GM21529 (cell line): ENCODE data around the gene FBXO21.
"Not testable (repeated sequence)": the region's sequence is repeated elsewhere in the genome, so short reads cannot be mapped to it uniquely, and the experiment has no call there.

Experiments
- ATAC-seq: cut with Tn5 transposase; IDR thresholded peaks from one replicate; pipeline ENCODE4 v1.9.1; 2021; ENCODE audit not compliant: unreplicated experiment

The FBXO21 gene

GRCh38 chr12:117202033-117202432, 11.8 kb upstream of the FBXO21 start:
- no peak for ATAC-seq

GRCh38 chr12:117199956-117200744, 9.9 kb upstream of the FBXO21 start:
- not testable (repeated sequence) for ATAC-seq

- not testable (repeated sequence) for ATAC-seq
These were observed 6.1 kb upstream of the FBXO21 start for GRCh38 chr12:117196334-117196733.

- ATAC-seq: not testable (repeated sequence)
These were observed 4.8 kb upstream of the FBXO21 start for GRCh38 chr12:117195027-117195426.

- ATAC-seq: no peak
These were observed 3.6 kb upstream of the FBXO21 start for GRCh38 chr12:117193903-117194302.

GRCh38 chr12:117192581-117192980, 2.3 kb upstream of the FBXO21 start:
- not testable (repeated sequence) for ATAC-seq

- ATAC-seq: no peak
These were observed 1.8 kb upstream of the FBXO21 start for GRCh38 chr12:117192057-117192456.

- peak; percentile 42 for ATAC-seq
These were observed 503 bp downstream of the FBXO21 start for GRCh38 chr12:117189725-117190209.

- no peak for ATAC-seq
These were observed 1.1 kb downstream of the FBXO21 start for GRCh38 chr12:117188961-117189724.

GRCh38 chr12:117188121-117188665, 2.1 kb downstream of the FBXO21 start:
- ATAC-seq: no peak

GRCh38 chr12:117187421-117187820, 2.8 kb downstream of the FBXO21 start:
- no peak for ATAC-seq

- ATAC-seq: no peak
These were observed 7.4 kb downstream of the FBXO21 start for GRCh38 chr12:117182866-117183265.

- not testable (repeated sequence) for ATAC-seq
These were observed 8.8 kb downstream of the FBXO21 start for GRCh38 chr12:117181468-117181843.

- no peak for ATAC-seq
These were observed 9.4 kb downstream of the FBXO21 start for GRCh38 chr12:117180758-117181467.

GRCh38 chr12:117178745-117179144, 11.5 kb downstream of the FBXO21 start:
- no peak for ATAC-seq

GRCh38 chr12:117178301-117178700, 12.0 kb downstream of the FBXO21 start:
- ATAC-seq: no peak

GRCh38 chr12:117172168-117172567, 18.1 kb downstream of the FBXO21 start:
- ATAC-seq: no peak

- ATAC-seq: no peak
These were observed 18.6 kb downstream of the FBXO21 start for GRCh38 chr12:117171499-117172162.

GRCh38 chr12:117169548-117169947, 20.7 kb downstream of the FBXO21 start:
- ATAC-seq: no peak

- no peak for ATAC-seq
These were observed 21.3 kb downstream of the FBXO21 start for GRCh38 chr12:117168976-117169375.

- ATAC-seq: no peak
These were observed 22.5 kb downstream of the FBXO21 start for GRCh38 chr12:117167769-117168168.
